Stimulated activated naive CD8-positive, alpha-beta T cell treated with anti-CD3 and anti-CD28 coated beads, Interleukin-15, amount 100 ng/mL, for 72 hours (primary cell): ENCODE results near the gene ZNF469.
A peak's percentile ranks its signal among the peaks of the same experiment; 100 is the strongest.

ENCODE experiments used
- ATAC-seq: fragments of 150-1000 bp; cut with Tn5 transposase; 2 replicates; pipeline ENCODE4 v1.10.0; 2021; ENCODE audit warnings: mild to moderate bottlenecking, moderate library complexity
- DNase-seq, 2 donors: peaks; one replicate each; pipeline ENCODE4 v3.0.0; 2021 to 2022
- H3K27ac Mint-ChIP-seq, 2 donors: one replicate each; pipeline ENCODE4 v1.8.0; 2022; ENCODE audit warnings: mild to moderate bottlenecking in 2 of 2, mixed read lengths in 2 of 2, moderate library complexity in 2 of 2
- H3K27me3 Mint-ChIP-seq: one replicate; pipeline ENCODE4 v1.8.0; 2022; ENCODE audit warnings: mixed read lengths
- H3K4me1 Mint-ChIP-seq: one replicate; pipeline ENCODE4 v1.8.0; 2022; ENCODE audit warnings: mild to moderate bottlenecking, mixed read lengths
- H3K4me3 Mint-ChIP-seq, 2 donors: one replicate each; pipeline ENCODE4 v1.8.0; 2022; ENCODE audit warnings: mild to moderate bottlenecking in 2 of 2, mixed read lengths in 2 of 2, moderate library complexity in 1 of 2
- H3K9me3 Mint-ChIP-seq, 2 donors: one replicate each; pipeline ENCODE4 v1.8.0; 2022; ENCODE audit warnings: mixed read lengths in 2 of 2

Gene ZNF469

DNA sequence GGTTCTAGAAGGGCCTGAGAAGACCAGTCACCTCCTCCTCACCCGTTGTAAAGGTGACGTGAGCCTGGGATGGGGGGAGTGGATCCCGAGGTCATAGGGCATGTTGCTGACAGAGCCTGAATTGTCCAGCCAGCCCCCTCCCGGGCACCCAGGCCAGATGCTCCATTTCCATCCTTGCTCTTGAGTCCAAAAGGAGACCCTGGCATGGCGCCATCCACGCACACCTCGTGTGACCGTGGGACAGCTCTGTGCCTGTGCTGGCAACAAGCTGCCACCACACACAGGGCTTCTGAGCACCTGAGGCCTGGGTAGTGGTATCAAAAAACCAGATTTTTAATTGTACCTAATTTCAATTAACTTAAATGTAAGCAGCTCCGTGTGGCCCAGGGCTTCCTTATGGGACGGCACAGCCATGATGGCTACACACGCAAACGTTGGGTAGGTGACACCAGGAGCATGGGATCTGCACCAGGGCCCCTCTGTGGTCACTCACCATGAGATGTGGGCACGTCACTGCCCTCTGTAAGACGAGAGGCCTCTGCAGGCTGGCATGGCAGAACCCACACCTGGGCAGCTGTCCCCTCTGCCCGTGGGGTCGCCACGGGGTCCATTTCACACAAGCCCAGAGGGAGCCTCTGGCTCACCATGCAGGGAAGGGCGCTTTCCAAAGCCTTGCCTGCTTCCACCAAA is 37.6 kb upstream of the ZNF469 start:
- Mint-ChIP-seq H3K4me1 (peaks cover 11% of the 10 kb centered on the region), H3K4me3 (no peak overlapping the region), H3K27me3 (no peaks in the 10 kb centered on the region), H3K27ac (no peak overlapping the region), H3K9me3 (no peaks in the 10 kb centered on the region)
- ATAC-seq = no peak
- DNase-seq = no peak

- Mint-ChIP-seq H3K4me3 (no peak overlapping the region), H3K27ac (no peak overlapping the region), H3K27me3 (no peaks in the 10 kb centered on the region), H3K4me1 (peaks cover 11% of the 10 kb centered on the region), H3K9me3 (no peaks in the 10 kb centered on the region)
- DNase-seq = no peak
- ATAC-seq = no peak
Observed at GRCh38 chr16:88345721-88346560, 36.8 kb upstream of the ZNF469 start.

- Mint-ChIP-seq H3K27me3 (no peaks in the 10 kb centered on the region), H3K4me3 (no peak overlapping the region), H3K4me1 (peaks cover 11% of the 10 kb centered on the region), H3K27ac (no peak overlapping the region), H3K9me3 (no peaks in the 10 kb centered on the region)
- DNase-seq = no peak
- ATAC-seq = no peak
Observed at GRCh38 chr16:88346680-88347505, 35.9 kb upstream of the ZNF469 start.

- ATAC-seq (peak; percentile 55), DNase-seq (peak; percentile 12 to 30)
- H3K4me3 Mint-ChIP-seq = peak overlapping the region in 1 of 2 donors; percentile 12
- H3K4me1 Mint-ChIP-seq = peaks cover 11% of the 10 kb centered on the region
- H3K27ac Mint-ChIP-seq = peak overlapping the region; percentile 69 to 83
- no peaks in the 10 kb centered on the region for H3K27me3 Mint-ChIP-seq
- no peaks in the 10 kb centered on the region for H3K9me3 Mint-ChIP-seq
Observed at GRCh38 chr16:88347656-88348376, 34.9 kb upstream of the ZNF469 start.

DNA sequence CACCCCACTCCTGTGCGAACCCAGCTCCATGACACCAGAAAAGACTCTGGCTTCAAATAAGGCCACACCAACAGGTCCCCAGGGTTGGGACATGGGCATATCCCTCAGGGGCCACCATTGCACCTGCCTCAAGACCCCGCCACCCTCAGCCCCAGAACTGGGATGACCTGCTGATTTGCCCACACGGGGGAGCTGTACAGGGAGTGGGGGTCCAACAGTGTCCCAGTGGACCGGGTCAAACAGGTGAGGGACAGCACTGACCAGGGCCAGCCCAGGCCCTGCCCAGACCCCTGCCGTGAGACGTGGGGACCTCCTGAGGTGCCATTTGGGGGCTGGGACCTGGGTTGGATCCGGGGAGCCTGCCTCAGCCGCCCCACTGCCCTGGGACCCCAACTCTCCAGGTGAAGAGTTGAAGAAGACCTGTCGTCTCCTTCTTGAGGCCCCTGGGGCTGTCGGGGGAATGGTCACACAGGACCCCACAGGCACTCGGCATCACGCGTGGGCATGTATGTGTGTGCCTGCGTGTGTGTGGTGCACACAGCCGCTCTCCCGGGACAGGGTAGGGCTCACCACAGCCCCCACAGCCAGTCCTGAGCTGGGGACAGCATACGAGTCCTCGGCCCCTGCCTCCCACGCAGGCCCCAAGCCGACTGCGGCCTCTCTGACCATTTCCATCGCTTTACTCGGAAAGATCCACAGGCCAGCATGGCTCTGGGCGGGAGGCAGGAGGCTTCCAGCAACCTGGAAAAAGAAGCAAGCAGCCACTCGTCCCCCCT is 34.2 kb upstream of the ZNF469 start:
- Mint-ChIP-seq H3K4me1 (peaks cover 11% of the 10 kb centered on the region), H3K27ac (peak overlapping the region; percentile 69 to 83), H3K4me3 (peak overlapping the region in 1 of 2 donors; percentile 12), H3K9me3 (no peaks in the 10 kb centered on the region), H3K27me3 (no peaks in the 10 kb centered on the region)
- no peak for DNase-seq
- ATAC-seq = peak; percentile 26

- Mint-ChIP-seq H3K27ac (no peak overlapping the region), H3K4me3 (no peak overlapping the region)
Observed at GRCh38 chr16:88349153-88349902, 33.4 kb upstream of the ZNF469 start.

DNA sequence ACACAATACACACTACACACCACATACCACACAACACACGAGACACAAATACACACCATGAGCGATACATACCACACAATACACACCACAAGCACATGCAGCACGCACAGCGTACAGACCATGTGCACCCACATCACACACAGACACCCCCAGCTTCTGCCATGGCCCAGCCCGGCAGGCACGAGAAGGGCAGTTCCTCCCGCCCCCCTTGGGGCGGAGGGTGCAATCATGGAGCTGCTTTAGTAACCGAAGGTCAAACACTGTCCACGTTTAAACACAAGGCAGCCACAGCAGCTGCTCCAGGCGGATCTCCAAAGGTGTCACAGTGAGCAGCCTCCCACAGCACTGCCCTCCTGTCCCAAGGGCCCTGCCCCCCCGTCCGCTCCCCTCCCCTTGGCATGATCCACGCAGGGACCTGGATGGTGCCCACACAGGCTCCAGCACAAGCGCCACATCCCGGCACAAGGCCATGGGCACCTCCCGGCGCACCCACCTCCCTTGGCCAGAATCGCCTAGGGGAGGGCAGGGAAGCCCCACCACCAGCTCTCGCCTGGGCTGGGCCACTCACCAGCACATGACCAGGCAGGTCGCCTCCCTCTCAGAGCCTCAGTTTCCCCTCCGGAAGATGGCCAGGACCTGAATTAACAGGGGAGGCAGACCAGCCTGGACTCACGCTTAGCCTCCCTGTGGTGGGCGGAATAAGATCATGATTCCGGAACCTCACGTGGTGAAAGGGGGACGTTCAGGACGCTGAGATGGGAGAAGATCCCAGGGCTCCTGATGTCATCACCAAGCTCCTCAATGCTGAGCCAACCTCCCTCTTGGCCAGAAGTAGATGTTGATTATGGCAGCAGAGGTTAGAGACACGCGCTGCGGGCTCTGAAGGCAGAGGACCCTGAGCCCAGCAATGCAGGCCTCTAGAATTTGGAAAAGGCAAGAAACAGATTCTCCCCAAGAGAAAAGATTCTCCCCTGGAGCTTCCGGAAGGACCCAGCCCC is 32.6 kb upstream of the ZNF469 start:
- Mint-ChIP-seq H3K27ac (no peak overlapping the region), H3K4me3 (no peak overlapping the region), H3K27me3 (no peaks in the 10 kb centered on the region), H3K9me3 (no peaks in the 10 kb centered on the region), H3K4me1 (peaks cover 11% of the 10 kb centered on the region)
- DNase-seq (no peak), ATAC-seq (no peak)

More at GRCh38 chr16:88349153-88349902, 33.4 kb upstream of the ZNF469 start:
- no peak for DNase-seq
- no peaks in the 10 kb centered on the region for H3K27me3 Mint-ChIP-seq
- H3K9me3 Mint-ChIP-seq = no peaks in the 10 kb centered on the region
- H3K4me1 Mint-ChIP-seq = peaks cover 11% of the 10 kb centered on the region
- no peak for ATAC-seq

- Mint-ChIP-seq H3K9me3 (no peaks in the 10 kb centered on the region), H3K27ac (no peak overlapping the region), H3K4me1 (peaks cover 11% of the 10 kb centered on the region), H3K4me3 (no peak overlapping the region), H3K27me3 (no peaks in the 10 kb centered on the region)
- no peak for ATAC-seq
- DNase-seq = no peak
Observed at GRCh38 chr16:88350922-88351321, 31.8 kb upstream of the ZNF469 start.

- ATAC-seq (no peak), DNase-seq (no peak)
- no peak overlapping the region for H3K4me3 Mint-ChIP-seq
- no peaks in the 10 kb centered on the region for H3K27me3 Mint-ChIP-seq
- no peaks in the 10 kb centered on the region for H3K9me3 Mint-ChIP-seq
- H3K4me1 Mint-ChIP-seq = peaks cover 11% of the 10 kb centered on the region
- H3K27ac Mint-ChIP-seq = no peak overlapping the region
Observed at GRCh38 chr16:88351491-88352101, 31.2 kb upstream of the ZNF469 start.

DNA sequence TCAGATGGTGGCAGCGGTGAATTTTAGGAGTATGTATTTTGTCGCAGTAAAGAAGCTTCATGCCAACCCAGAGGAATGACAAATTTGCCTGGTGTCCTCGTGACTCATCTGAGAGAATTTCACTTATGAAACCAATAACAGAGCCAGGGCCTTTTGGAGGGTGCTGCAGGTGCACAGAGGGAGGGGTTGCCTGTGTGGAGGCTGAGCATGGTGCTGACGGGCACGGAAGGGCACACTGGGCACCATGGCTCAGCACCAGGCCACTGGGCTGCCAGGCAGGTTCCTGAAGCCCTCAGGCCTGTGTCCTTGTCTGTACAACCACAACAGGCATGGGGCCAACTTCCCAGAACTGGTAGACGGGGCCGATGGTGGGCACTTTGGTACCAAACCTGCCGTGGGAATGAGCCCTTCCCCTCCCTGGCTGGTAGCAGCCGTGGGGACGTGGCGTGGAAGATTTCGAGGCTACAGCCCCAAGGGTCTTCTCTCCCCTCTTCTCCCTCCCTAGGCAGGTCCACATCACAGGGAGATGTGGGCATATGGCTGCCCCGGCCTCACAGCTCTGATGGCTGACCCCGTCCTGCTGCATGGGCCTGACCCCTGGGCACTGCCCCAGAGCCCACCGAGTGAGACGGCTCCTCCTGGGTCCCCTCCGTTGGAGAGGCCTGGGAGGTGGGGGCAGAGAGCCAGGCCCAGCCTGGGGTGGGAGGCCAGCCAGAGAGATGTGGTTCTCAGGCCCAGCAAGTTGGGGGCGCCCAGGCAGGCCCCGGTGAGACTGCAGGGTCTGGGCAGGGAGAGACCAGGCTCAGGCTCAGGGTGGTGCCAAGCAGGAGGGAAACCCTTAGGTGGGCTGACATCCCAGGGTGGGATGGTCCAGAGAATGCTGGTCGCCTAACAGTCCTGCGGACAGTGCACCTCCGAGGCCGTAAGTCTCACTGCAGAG is 30.2 kb upstream of the ZNF469 start:
- no peak for DNase-seq
- H3K27ac Mint-ChIP-seq = no peak overlapping the region
- H3K4me3 Mint-ChIP-seq = no peak overlapping the region
- no peaks in the 10 kb centered on the region for H3K27me3 Mint-ChIP-seq
- no peaks in the 10 kb centered on the region for H3K9me3 Mint-ChIP-seq
- H3K4me1 Mint-ChIP-seq = peaks cover 10% of the 10 kb centered on the region
- ATAC-seq = no peak

- ATAC-seq = no peak
- H3K27me3 Mint-ChIP-seq = no peaks in the 10 kb centered on the region
Observed at GRCh38 chr16:88353232-88353631, 29.5 kb upstream of the ZNF469 start.

GRCh38 chr16:88353691-88354090 is 29.1 kb upstream of the ZNF469 start:
- Mint-ChIP-seq H3K27me3 (no peaks in the 10 kb centered on the region), H3K4me1 (no peaks in the 10 kb centered on the region), H3K4me3 (no peak overlapping the region), H3K9me3 (no peaks in the 10 kb centered on the region), H3K27ac (no peak overlapping the region)
- no peak for ATAC-seq
- no peak for DNase-seq

More at GRCh38 chr16:88353232-88353631, 29.5 kb upstream of the ZNF469 start:
- Mint-ChIP-seq H3K4me1 (peaks cover 3% of the 10 kb centered on the region), H3K4me3 (no peak overlapping the region), H3K27ac (no peak overlapping the region), H3K9me3 (no peaks in the 10 kb centered on the region)
- no peak for DNase-seq
